HG03196 (cell line): ENCODE results near the gene TPST2.

Experiments used
- ATAC-seq: cut with Tn5 transposase; IDR thresholded peaks from one replicate; pipeline ENCODE4 v1.9.1; 2021; ENCODE audit not compliant: unreplicated experiment

TPST2 gene

DNA sequence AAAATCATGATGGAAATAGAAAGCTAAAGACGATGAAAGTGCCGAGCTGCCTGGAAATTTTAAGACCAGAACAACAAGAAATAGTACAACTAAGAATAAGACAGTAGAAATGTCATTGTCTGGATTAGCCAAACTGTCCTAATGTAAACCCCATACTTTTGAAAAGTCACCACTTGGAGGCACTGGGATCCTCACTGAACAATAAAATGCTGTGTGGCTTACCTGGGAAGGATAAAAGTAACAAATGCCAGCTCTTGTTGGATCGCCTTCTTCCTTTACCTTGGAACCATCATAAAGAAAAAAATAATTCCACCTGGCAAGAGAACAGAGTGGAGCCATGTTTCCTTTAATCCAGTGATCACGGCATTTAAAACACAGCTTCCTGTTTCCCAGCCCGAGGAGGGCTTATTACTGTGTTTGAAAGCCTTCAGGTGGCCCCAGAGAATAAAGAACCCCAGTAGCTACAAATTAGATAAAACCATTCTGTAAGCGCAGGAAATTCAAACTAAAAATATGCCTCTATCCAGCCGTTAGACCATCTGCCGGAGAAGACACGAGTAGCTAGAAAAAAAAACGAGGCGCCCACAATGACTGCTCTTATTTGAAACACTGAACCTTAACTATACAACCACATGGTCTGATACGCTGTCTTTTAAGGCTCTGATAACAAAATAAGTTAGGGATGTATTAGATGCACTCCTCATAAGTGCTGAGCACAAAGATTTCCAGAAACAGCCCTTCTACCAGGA is 110.7 kb downstream of the TPST2 start:
- ATAC-seq: no peak

- ATAC-seq: no peak
Measured at GRCh38 chr22:26477341-26477731, 112.6 kb downstream of the TPST2 start.

DNA sequence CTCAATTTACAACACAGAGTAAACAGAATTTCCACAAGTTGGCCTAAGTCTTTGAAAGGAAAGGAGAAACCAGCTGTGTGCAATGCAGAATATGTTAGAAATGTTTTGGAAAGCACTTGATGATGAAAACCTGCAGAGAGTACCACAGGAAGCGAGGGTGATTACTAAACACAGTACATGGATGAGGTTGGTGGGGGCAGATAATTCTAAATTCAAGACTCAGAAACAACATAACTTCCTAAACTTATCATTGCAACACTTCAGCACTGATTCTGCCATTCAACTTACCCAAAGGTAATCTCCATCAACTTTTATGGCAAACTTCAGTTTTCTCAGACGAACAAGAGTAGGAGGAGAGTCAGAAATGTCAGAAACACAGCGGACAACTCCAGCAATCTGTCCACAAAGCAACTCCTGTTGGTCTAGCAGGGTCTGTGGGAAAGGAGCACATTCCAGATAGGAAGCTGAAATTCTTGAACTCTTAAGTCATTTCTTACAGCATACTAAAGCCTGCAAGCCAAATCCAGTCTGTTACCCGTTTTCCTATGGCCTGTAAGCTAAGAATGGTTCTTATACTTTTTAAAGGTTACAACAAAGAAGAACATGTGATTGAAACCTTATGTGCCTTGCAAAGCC is 113.1 kb downstream of the TPST2 start:
- ATAC-seq: no peak

GRCh38 chr22:26474682-26475081 is 115.2 kb downstream of the TPST2 start:
- no peak for ATAC-seq
